Keratinocyte (primary cell): ENCODE data around the gene NLGN2. TPM values are rescaled to one million over a fixed set of nuclear protein-coding genes. Genes with fewer than 3 reads are reported as not detected.
A peak's percentile ranks its signal among the peaks of the same experiment; 100 is the strongest.

ENCODE experiments used
- DNase-seq: peaks from one replicate; pipeline ENCODE4 v3.0.0-alpha.2; 2011; ENCODE audit warnings: low read depth, missing footprints, low spot score
- FAIRE-seq: peaks from 2 replicates; lab custom pipeline; 2011; peaks lifted over from hg19 to GRCh38; lab: Jason Lieb, UNC
- H2AFZ ChIP-seq: 2 replicates; pipeline ENCODE4 v1.6.0; 2012; ENCODE audit warnings: low read length, control low read depth, inconsistent platforms; ENCODE audit not compliant: control insufficient read depth
- H3K27ac ChIP-seq: 2 replicates; pipeline ENCODE4 v1.5.1; 2011; ENCODE audit warnings: low read length; ENCODE audit not compliant: control insufficient read depth, insufficient read depth
- H3K27me3 ChIP-seq: 3 replicates; pipeline ENCODE4 v1.6.0; 2011; ENCODE audit warnings: low read length; ENCODE audit not compliant: control insufficient read depth, insufficient read depth; ENCODE audit errors: extremely low read depth
- H3K36me3 ChIP-seq, 2 experiments: 2 replicates in 1 of 2; 3 replicates in 1 of 2; pipeline ENCODE4 v1.5.1; 2011; ENCODE audit warnings: low read length in 2 of 2, mild to moderate bottlenecking in 1 of 2; ENCODE audit not compliant: control insufficient read depth in 2 of 2, insufficient read depth in 2 of 2; ENCODE audit errors: extremely low read depth in 1 of 2
- H3K4me1 ChIP-seq: 3 replicates; pipeline ENCODE4 v1.5.1; 2011; ENCODE audit warnings: low read length; ENCODE audit not compliant: control insufficient read depth, insufficient read depth; ENCODE audit errors: extremely low read depth
- H3K4me2 ChIP-seq: 3 replicates; pipeline ENCODE4 v1.6.0; 2011; ENCODE audit warnings: low read depth, low read length; ENCODE audit not compliant: control insufficient read depth, insufficient read depth; ENCODE audit errors: extremely low read depth
- H3K4me3 ChIP-seq, 3 experiments: fragments of 200-600 bp in 1 of 3; sonication (generic) in 1 of 3; 2 replicates in 2 of 3; 3 replicates in 1 of 3; pipeline ENCODE4 v1.5.1; 2011 to 2016; ENCODE audit warnings: low read length in 3 of 3, mild to moderate bottlenecking in 3 of 3, control low read depth in 2 of 3, inconsistent platforms in 1 of 3, low read depth in 1 of 3, mixed read lengths in 1 of 3, mixed run types in 1 of 3, moderate library complexity in 1 of 3; ENCODE audit not compliant: control insufficient read depth in 2 of 3, insufficient read depth in 2 of 3; ENCODE audit errors: extremely low read depth in 1 of 3
- H3K79me2 ChIP-seq: 2 replicates; pipeline ENCODE4 v1.6.0; 2012; ENCODE audit warnings: low read length; ENCODE audit not compliant: control insufficient read depth, insufficient read depth
- H3K9ac ChIP-seq: 3 replicates; pipeline ENCODE4 v1.6.0; 2011; ENCODE audit warnings: low read length; ENCODE audit not compliant: control insufficient read depth, insufficient read depth; ENCODE audit errors: extremely low read depth
- H3K9me1 ChIP-seq: 3 replicates; pipeline ENCODE4 v1.6.0; 2011; ENCODE audit warnings: low read length; ENCODE audit not compliant: control insufficient read depth, insufficient read depth; ENCODE audit errors: extremely low read depth
- H3K9me3 ChIP-seq: 2 replicates; pipeline ENCODE4 v1.5.1; 2012; ENCODE audit warnings: low read depth, low read length; ENCODE audit not compliant: control insufficient read depth
- H4K20me1 ChIP-seq: 3 replicates; pipeline ENCODE4 v1.6.0; 2011; ENCODE audit warnings: low read length; ENCODE audit not compliant: control insufficient read depth, insufficient read depth; ENCODE audit errors: extremely low read depth
- CTCF ChIP-seq, 3 experiments: IDR thresholded peaks in 1 of 3; conservative IDR thresholded peaks in 1 of 3; optimal IDR thresholded peaks in 1 of 3; 2 replicates in 2 of 3; 3 replicates in 1 of 3; pipeline versions ENCODE3 to v1.5.1; 2011; ENCODE audit warnings: low read length in 3 of 3, mild to moderate bottlenecking in 3 of 3, moderate library complexity in 2 of 3, control low read depth in 1 of 3, inconsistent platforms in 1 of 3; ENCODE audit not compliant: insufficient read depth in 2 of 3; ENCODE audit errors: extremely low read depth in 1 of 3
- EZH2 ChIP-seq: IDR thresholded peaks from one replicate; pipeline ENCODE4 v1.6.1; 2012; ENCODE audit warnings: inconsistent platforms, mild to moderate bottlenecking, low read length, moderate library complexity
- dilution Hi-C: fragments of 300-500 bp; cut with MboI; formaldehyde crosslinking; loops from one replicate; pipeline ENCODE4 v1.7.0; 2020; ENCODE audit warnings: low sequenced_read_pairs; ENCODE audit not compliant: extremely low pct_ligation_motif_present
- polyA plus RNA-seq, 5 experiments: library from polyadenylated mRNA; depleted of rRNA in 3 of 5; stranded (reverse) in 3 of 5; stranded (forward) in 1 of 5; unstranded in 1 of 5; fragments of >200 nt; gene quantifications; 1 replicate in 1 of 5; 2 replicates in 3 of 5; 3 replicates in 1 of 5; pipeline versions ENCODE4 v1.2.1 to v1.2.3, GENCODE V29; 2011 to 2012; ENCODE audit warnings: missing spikeins in 2 of 5, low read depth in 1 of 5, low replicate concordance in 1 of 5

Gene NLGN2
- polyA plus RNA-seq, 1 donor (not counting 4 experiments of a cell fraction or from before 2014, with no cell fraction given): 2.5 TPM

- dilution Hi-C loops: no loop called here
- no peaks in the 10 kb centered on the region for H4K20me1 ChIP-seq
- DNase-seq (no peak), FAIRE-seq (no peak)
- peak overlapping the region; percentile 53 to 72 (median 55) for H3K4me3 ChIP-seq
- H3K9ac ChIP-seq: peak overlapping the region; percentile 78
- H3K4me2 ChIP-seq: peak overlapping the region; percentile 85
- H3K9me3 ChIP-seq: no peaks in the 10 kb centered on the region
- no peak for TF ChIP-seq CTCF (optimal IDR thresholded peaks at IDR 0.05 in 1 of 3, IDR thresholded peaks at IDR 0.05 in 1 of 3, conservative IDR thresholded peaks at IDR 0.05 in 1 of 3; ENCODE audit: extremely low read depth in 1 of 3, insufficient read depth in 2 of 3, low read length in 3 of 3)
- TF ChIP-seq EZH2: no peak
- no peak overlapping the region for H3K27ac ChIP-seq
- peaks cover 5% of the 10 kb centered on the region for H3K79me2 ChIP-seq
- H3K4me1 ChIP-seq: peaks cover 15% of the 10 kb centered on the region
- H2AFZ ChIP-seq: peak overlapping the region; percentile 24
- H3K9me1 ChIP-seq: no peaks in the 10 kb centered on the region
- no peaks in the 10 kb centered on the region for H3K27me3 ChIP-seq
- peaks cover 0 to 4% of the 10 kb centered on the region in 2 experiments for H3K36me3 ChIP-seq
Measured at GRCh38 chr17:7405350-7406234, 2.1 kb upstream of the NLGN2 start.

GRCh38 chr17:7406235-7406825, 1.3 kb upstream of the NLGN2 start:
- Histone ChIP-seq H3K79me2 (peaks cover 5% of the 10 kb centered on the region), H3K36me3 (peaks cover 0 to 4% of the 10 kb centered on the region in 2 experiments), H3K4me3 (no peak overlapping the region), H3K27me3 (no peaks in the 10 kb centered on the region), H3K9me3 (no peaks in the 10 kb centered on the region), H3K9me1 (no peaks in the 10 kb centered on the region), H3K9ac (no peak overlapping the region), H4K20me1 (no peaks in the 10 kb centered on the region), H3K27ac (no peak overlapping the region), H2AFZ (no peak overlapping the region), H3K4me2 (no peak overlapping the region), H3K4me1 (peaks cover 15% of the 10 kb centered on the region)
- DNase-seq (no peak), FAIRE-seq (no peak)
- no peak for TF ChIP-seq CTCF (optimal IDR thresholded peaks at IDR 0.05 in 1 of 3, IDR thresholded peaks at IDR 0.05 in 1 of 3, conservative IDR thresholded peaks at IDR 0.05 in 1 of 3; ENCODE audit: extremely low read depth in 1 of 3, insufficient read depth in 2 of 3, low read length in 3 of 3)
- no peak for TF ChIP-seq EZH2
- dilution Hi-C loops: no loop called here
